ENCODE results near the gene DHRS3. TPM values are rescaled to one million over a fixed set of nuclear protein-coding genes. Genes with fewer than 3 reads are reported as not detected.

DHRS3 gene
- total and polyA plus RNA-seq, 2 of the 13 experiments (the other 11 are each of a cell fraction or from before 2014, with no cell fraction given): 48.5 to 90.5 TPM

- no peak for TF ChIP-seq GMEB1 (CRISPR knock-in tag; IDR thresholded peaks at IDR 0.05; ENCODE audit: borderline replicate concordance)
- TF ChIP-seq CBX1 (IDR thresholded peaks at IDR 0.05; ENCODE audit: low read depth): no peak
- TF ChIP-seq ZBTB4 (CRISPR knock-in tag; IDR thresholded peaks at IDR 0.05; ENCODE audit: borderline replicate concordance): no peak
- TF ChIP-seq FOSL2 (CRISPR knock-in tag; IDR thresholded peaks at IDR 0.05): peak; percentile 36; the same call in 1 of the 2 replicates
- peak; percentile 42; the same call in 1 of the 2 replicates for TF ChIP-seq ARID4A (CRISPR knock-in tag; IDR thresholded peaks at IDR 0.05; ENCODE audit: borderline replicate concordance)
- 0 out of 2 replicates have a peak, but pooled peaks have one; percentile 27 for TF ChIP-seq ZNF576 (CRISPR knock-in tag; IDR thresholded peaks at IDR 0.05)
- TF ChIP-seq RAD21 (CRISPR knock-in tag; IDR thresholded peaks at IDR 0.05): peak; percentile 83
- no peak for TF ChIP-seq CENPT (CRISPR knock-in tag; IDR thresholded peaks at IDR 0.05; ENCODE audit: low read depth)
- TF ChIP-seq ZNF737 (CRISPR knock-in tag; IDR thresholded peaks at IDR 0.05; ENCODE audit: borderline replicate concordance): no peak
- TF ChIP-seq PHB2 (IDR thresholded peaks at IDR 0.05; ENCODE audit: partially characterized antibody): no peak
- TF ChIP-seq THAP9 (CRISPR knock-in tag; IDR thresholded peaks at IDR 0.05; ENCODE audit: borderline replicate concordance): no peak
- TF ChIP-seq ZFX (CRISPR knock-in tag; IDR thresholded peaks at IDR 0.05; ENCODE audit: low read depth): no peak
- TF ChIP-seq ZNF101 (CRISPR knock-in tag; IDR thresholded peaks at IDR 0.05; ENCODE audit: borderline replicate concordance, low read depth): no peak
- no peak for TF ChIP-seq ZNF720 (CRISPR knock-in tag; IDR thresholded peaks at IDR 0.05)
- TF ChIP-seq STAG1 (CRISPR knock-in tag; IDR thresholded peaks at IDR 0.05): peak; percentile 70
- TF ChIP-seq POLR2AphosphoS5 (IDR thresholded peaks at IDR 0.05; ENCODE audit: low read depth, low read length): 0 out of 2 replicates have a peak, but pooled peaks have one; percentile 4
Measured at GRCh38 chr1:12600880-12601633, 17.0 kb downstream of the DHRS3 start (continued).
